ENCODE measurements around the gene CRYBG2.
"Not testable (repeated sequence)": the region's sequence is repeated elsewhere in the genome, so short reads cannot be mapped to it uniquely, and the experiment has no call there.

CRYBG2 gene

GRCh38 chr1:26346274-26347033, 7.5 kb downstream of the CRYBG2 start:
- no peak for DNase-seq

GRCh38 chr1:26345718-26346117, 8.2 kb downstream of the CRYBG2 start:
- no peak for DNase-seq

- no peak for DNase-seq
Measured at GRCh38 chr1:26344147-26344920, 9.6 kb downstream of the CRYBG2 start.

- no peak for DNase-seq
Measured at GRCh38 chr1:26340047-26340481, 13.9 kb downstream of the CRYBG2 start.

- no peak for DNase-seq
Measured at GRCh38 chr1:26338670-26339069, 15.3 kb downstream of the CRYBG2 start.

GRCh38 chr1:26337625-26338024, 16.3 kb downstream of the CRYBG2 start:
- DNase-seq = no peak

- DNase-seq = no peak
Measured at GRCh38 chr1:26337206-26337535, 16.8 kb downstream of the CRYBG2 start.

- DNase-seq = peak; percentile 87
Measured at GRCh38 chr1:26336477-26337205, 17.3 kb downstream of the CRYBG2 start.

- DNase-seq = peak; percentile 42
Measured at GRCh38 chr1:26335774-26336476, 18.0 kb downstream of the CRYBG2 start.

- DNase-seq = not testable (repeated sequence)
Measured at GRCh38 chr1:26333312-26333711, 20.6 kb downstream of the CRYBG2 start.

- DNase-seq = no peak
Measured at GRCh38 chr1:26330276-26330675, 23.7 kb downstream of the CRYBG2 start.

- not testable (repeated sequence) for DNase-seq
Measured at GRCh38 chr1:26329380-26329779, 24.6 kb downstream of the CRYBG2 start.

- no peak for DNase-seq
Measured at GRCh38 chr1:26328597-26328996, 25.3 kb downstream of the CRYBG2 start.

- DNase-seq = peak; percentile 93
Measured at GRCh38 chr1:26327956-26328362, 26.0 kb downstream of the CRYBG2 start.

GRCh38 chr1:26324550-26324949, 29.4 kb downstream of the CRYBG2 start:
- DNase-seq = no peak

- DNase-seq = no peak
Measured at GRCh38 chr1:26323382-26323781, 30.5 kb downstream of the CRYBG2 start.

GRCh38 chr1:26322042-26322331, 31.9 kb downstream of the CRYBG2 start:
- DNase-seq = no peak

GRCh38 chr1:26321315-26322041, 32.5 kb downstream of the CRYBG2 start:
- DNase-seq = peak; percentile 38

- no peak for DNase-seq
Measured at GRCh38 chr1:26320896-26321295, 33.0 kb downstream of the CRYBG2 start.

GRCh38 chr1:26318338-26319064, 35.4 kb downstream of the CRYBG2 start:
- no peak for DNase-seq

- no peak for DNase-seq
Measured at GRCh38 chr1:26317612-26318337, 36.2 kb downstream of the CRYBG2 start, which contains the start of gene CD52. Gene CD52, plus strand, starts transcription at chr1:26317958. Its CDS starts 60 bp downstream, at chr1:26318018.

Measured in NCI-H510A (cell line).